Smooth muscle cell (in vitro differentiated cells): ENCODE measurements around the gene SPSB1. TPM values are rescaled to one million over a fixed set of nuclear protein-coding genes. Genes with fewer than 3 reads are reported as not detected.
A peak's percentile ranks its signal among the peaks of the same experiment; 100 is the strongest.

Experiments used
- DNase-seq: peaks from one replicate; lab custom pipeline; 2025; ENCODE audit not compliant: unreplicated experiment; lab: John Stamatoyannopoulos, UW
- H2AFZ ChIP-seq: fragments of 200-600 bp; sonication (generic); 2 replicates; pipeline ENCODE4 v1.6.0; 2016; ENCODE audit warnings: antibody characterized with exemption, low read depth, mild to moderate bottlenecking
- H3F3A ChIP-seq: fragments of 200-600 bp; sonication (generic); 2 replicates; pipeline ENCODE4 v1.6.0; 2017; ENCODE audit warnings: antibody characterized with exemption, low read depth
- H3K27ac ChIP-seq: fragments of 200-600 bp; sonication (generic); 2 replicates; pipeline ENCODE4 v1.5.1; 2016; ENCODE audit warnings: low read depth, mild to moderate bottlenecking
- H3K27me3 ChIP-seq: fragments of 200-600 bp; sonication (generic); 2 replicates; pipeline ENCODE4 v1.6.1; 2016; ENCODE audit warnings: low read depth, mild to moderate bottlenecking
- H3K36me3 ChIP-seq: fragments of 200-600 bp; sonication (generic); 2 replicates; pipeline ENCODE4 v1.5.1; 2016; ENCODE audit warnings: low read depth
- H3K4me1 ChIP-seq: fragments of 200-600 bp; sonication (generic); 2 replicates; pipeline ENCODE4 v1.5.1; 2016; ENCODE audit warnings: low read depth
- H3K4me2 ChIP-seq: fragments of 200-600 bp; sonication (generic); 2 replicates; pipeline ENCODE4 v1.6.0; 2016; ENCODE audit warnings: mild to moderate bottlenecking
- H3K4me3 ChIP-seq: fragments of 200-600 bp; sonication (generic); 2 replicates; pipeline ENCODE4 v1.5.1; 2016; ENCODE audit warnings: mild to moderate bottlenecking
- H3K79me2 ChIP-seq: fragments of 200-600 bp; sonication (generic); 2 replicates; pipeline ENCODE4 v1.6.0; 2016; ENCODE audit warnings: low read depth, mild to moderate bottlenecking
- H3K9ac ChIP-seq: fragments of 200-600 bp; sonication (generic); 2 replicates; pipeline ENCODE4 v1.6.0; 2016; ENCODE audit warnings: low read depth
- H3K9me3 ChIP-seq: fragments of 200-600 bp; sonication (generic); replicated peaks from 2 replicates; pipeline ENCODE4 v1.5.1; 2016; ENCODE audit warnings: low read depth
- H4K20me1 ChIP-seq: fragments of 200-600 bp; sonication (generic); 2 replicates; pipeline ENCODE4 v1.6.0; 2016; ENCODE audit warnings: low read depth
- WGBS: methylation state at CpG from one replicate; pipeline ENCODE4 v1.1.7; 2016; ENCODE audit warnings: low lambda C conversion rate; 5-methylcytosine and 5-hydroxymethylcytosine counted together
- polyA plus RNA-seq: library from polyadenylated mRNA; unstranded; fragments of >200 nt; fragmentation: Nextera tagmentation; extraction: Ambion mirVana; gene quantifications from 2 replicates; pipeline ENCODE4 v1.2.1, GENCODE V29; 2016
- total RNA-seq: library from RNA; depleted of rRNA; stranded (reverse); fragments of >200 nt; gene quantifications from 2 replicates; pipeline ENCODE4 v1.2.3, GENCODE V29; 2014
- TF ChIP-seq, protein P1 (sequence below): fragments of 200-600 bp; sonication (generic); IDR thresholded peaks from 2 replicates; pipeline ENCODE4 v1.5.1; 2017; ENCODE audit warnings: borderline replicate concordance, mild to moderate bottlenecking, antibody characterized with exemption; ENCODE audit not compliant: insufficient read depth, poor library complexity, severe bottlenecking

Gene SPSB1
- total and polyA plus RNA-seq, 2 experiments from 2014 or later = 27.6 to 37.0 TPM

DNA sequence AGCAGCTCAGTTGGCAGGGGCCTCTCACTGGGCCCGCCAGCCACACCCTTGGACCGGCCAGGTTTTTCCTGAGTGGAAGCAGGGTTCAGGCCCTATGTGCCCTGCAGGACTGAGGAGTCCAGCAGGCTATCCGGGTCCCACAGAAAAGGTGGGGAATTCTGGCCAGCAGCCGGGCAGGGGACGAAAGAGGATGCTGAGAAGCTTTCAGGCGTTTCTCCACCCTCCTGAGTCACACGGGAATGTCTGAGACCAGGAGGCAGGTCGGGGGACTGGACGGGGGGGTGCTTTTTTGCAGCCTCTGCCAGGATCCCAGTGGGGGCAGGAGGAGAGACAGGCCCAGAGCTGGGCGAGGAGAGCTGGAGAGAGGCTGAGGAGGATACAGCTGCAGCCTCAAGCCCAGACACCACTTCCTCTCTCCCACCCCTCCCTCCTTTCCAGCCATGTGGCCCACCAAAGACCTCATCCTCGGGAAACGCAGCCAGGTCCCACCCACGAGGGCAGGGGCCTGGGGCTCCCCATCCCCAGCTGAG lies 105.4 kb downstream of the SPSB1 start:
- Histone ChIP-seq H3K27me3 (no peaks in the 10 kb centered on the region), H3K4me1 (peaks cover 16% of the 10 kb centered on the region), H2AFZ (no peak overlapping the region), H3K79me2 (no peaks in the 10 kb centered on the region), H3K4me3 (no peak overlapping the region), H3K9me3 (no peaks in the 10 kb centered on the region), H4K20me1 (no peaks in the 10 kb centered on the region), H3K36me3 (no peaks in the 10 kb centered on the region), H3K4me2 (no peak overlapping the region), H3F3A (peaks cover 18% of the 10 kb centered on the region), H3K9ac (no peak overlapping the region), H3K27ac (peak overlapping the region; percentile 35)
- TF ChIP-seq, protein P1, sequence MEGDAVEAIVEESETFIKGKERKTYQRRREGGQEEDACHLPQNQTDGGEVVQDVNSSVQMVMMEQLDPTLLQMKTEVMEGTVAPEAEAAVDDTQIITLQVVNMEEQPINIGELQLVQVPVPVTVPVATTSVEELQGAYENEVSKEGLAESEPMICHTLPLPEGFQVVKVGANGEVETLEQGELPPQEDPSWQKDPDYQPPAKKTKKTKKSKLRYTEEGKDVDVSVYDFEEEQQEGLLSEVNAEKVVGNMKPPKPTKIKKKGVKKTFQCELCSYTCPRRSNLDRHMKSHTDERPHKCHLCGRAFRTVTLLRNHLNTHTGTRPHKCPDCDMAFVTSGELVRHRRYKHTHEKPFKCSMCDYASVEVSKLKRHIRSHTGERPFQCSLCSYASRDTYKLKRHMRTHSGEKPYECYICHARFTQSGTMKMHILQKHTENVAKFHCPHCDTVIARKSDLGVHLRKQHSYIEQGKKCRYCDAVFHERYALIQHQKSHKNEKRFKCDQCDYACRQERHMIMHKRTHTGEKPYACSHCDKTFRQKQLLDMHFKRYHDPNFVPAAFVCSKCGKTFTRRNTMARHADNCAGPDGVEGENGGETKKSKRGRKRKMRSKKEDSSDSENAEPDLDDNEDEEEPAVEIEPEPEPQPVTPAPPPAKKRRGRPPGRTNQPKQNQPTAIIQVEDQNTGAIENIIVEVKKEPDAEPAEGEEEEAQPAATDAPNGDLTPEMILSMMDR = no peak
- no peak for DNase-seq
- 29% methylated on average over 13 of the region's 13 CpGs for WGBS

DNA sequence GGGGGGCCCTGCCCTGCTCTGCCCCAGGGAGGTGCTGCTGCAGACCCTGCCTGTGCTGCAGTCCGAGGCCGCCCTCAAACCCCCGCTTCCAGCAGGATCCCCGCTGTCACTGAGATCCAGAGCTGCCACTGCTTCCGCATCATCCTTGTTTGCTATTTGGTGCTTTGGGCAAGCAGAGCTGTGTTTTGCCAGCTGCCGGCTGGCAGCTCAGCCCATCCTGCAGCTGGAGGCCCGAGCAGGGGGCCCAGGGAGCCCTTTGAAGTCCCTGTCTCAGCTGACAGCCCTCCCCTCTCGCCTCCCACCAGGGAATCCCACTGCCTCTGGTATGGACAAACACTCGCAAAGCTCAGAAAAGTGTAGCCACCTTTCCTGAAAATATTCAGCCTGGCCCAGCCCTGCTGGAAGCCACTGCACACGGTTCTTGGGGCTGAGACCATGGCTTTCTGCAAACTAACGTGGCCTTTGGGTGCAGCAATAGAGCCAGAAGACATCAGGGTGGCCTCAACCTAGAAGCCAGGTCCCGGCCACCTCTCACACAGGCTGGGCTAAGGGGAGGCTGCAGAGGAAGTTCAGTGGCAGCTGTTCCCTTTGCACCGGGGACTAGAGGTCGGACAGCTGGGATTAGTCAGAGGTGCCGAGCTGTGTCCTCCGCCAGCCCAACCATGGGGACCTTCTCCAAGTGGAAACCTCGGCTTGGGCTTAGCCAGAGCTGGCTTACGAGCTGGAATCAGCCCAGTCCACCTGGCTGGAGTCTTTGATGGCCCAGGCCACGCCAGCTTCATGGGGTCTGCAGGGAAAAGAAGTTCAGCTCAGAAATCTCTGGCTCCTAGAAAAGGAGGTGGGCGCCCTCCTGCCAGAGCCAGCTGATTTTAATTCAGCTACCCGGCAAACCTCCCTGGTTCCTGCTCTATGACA lies 107.1 kb downstream of the SPSB1 start:
- Histone ChIP-seq H4K20me1 (no peaks in the 10 kb centered on the region), H2AFZ (no peak overlapping the region), H3K27ac (no peak overlapping the region), H3K9me3 (no peaks in the 10 kb centered on the region), H3K27me3 (no peaks in the 10 kb centered on the region), H3K79me2 (no peaks in the 10 kb centered on the region), H3K4me2 (no peak overlapping the region), H3K36me3 (no peaks in the 10 kb centered on the region), H3F3A (peaks cover 18% of the 10 kb centered on the region), H3K9ac (no peak overlapping the region), H3K4me3 (no peak overlapping the region), H3K4me1 (peaks cover 16% of the 10 kb centered on the region)
- DNase-seq = no peak
- 61% methylated on average over 21 of the region's 21 CpGs for WGBS
- TF ChIP-seq, protein P1 = no peak

DNA sequence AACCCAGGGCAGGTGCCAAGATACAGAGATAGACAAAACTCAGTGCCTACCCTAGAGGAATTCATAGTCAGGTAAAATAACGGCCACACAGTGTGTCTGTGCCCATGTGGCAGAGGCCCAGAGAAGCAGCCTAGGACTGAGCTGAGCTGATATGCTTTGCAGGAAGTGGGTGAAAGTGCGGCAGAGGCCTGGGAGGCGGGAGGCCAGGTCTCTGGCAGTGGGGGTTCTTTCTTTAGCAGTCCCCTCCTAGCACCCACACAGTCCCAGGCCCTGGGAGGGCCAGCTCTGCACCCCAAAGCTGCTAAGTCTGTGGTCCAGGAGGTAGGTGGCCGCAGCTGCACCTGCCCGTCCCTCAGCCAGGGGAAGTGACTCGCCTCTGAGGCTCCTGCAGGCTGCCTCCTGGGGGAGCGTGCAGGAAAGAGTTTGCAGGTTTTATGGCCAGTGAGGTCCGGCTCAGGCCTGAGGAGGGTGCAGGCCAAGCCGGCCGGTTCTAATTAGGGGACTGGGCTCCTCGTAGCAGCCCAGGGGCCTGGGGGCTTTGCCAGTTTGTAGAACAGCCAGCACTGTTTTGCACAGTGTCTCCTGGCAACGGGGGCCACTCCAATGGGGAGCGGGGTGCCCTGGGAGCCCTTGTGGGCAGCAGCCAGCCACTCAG lies 107.9 kb downstream of the SPSB1 start:
- peaks cover 21% of the 10 kb centered on the region for H3F3A ChIP-seq
- H2AFZ ChIP-seq = no peak overlapping the region
- TF ChIP-seq, protein P1 = no peak
- no peaks in the 10 kb centered on the region for H3K9me3 ChIP-seq
- H3K27ac ChIP-seq = peak overlapping the region; percentile 88
- H3K36me3 ChIP-seq = no peaks in the 10 kb centered on the region
- no peak overlapping the region for H3K4me2 ChIP-seq
- H3K9ac ChIP-seq = no peak overlapping the region
- 70% methylated on average over 13 of the region's 13 CpGs for WGBS
- H3K27me3 ChIP-seq = no peaks in the 10 kb centered on the region
- peaks cover 16% of the 10 kb centered on the region for H3K4me1 ChIP-seq
- H3K4me3 ChIP-seq = no peak overlapping the region
- no peak for DNase-seq
- H4K20me1 ChIP-seq = no peaks in the 10 kb centered on the region
- no peaks in the 10 kb centered on the region for H3K79me2 ChIP-seq
